Prostate gland (tissue), 2 donors: ENCODE results near the gene CD2AP. TPM values are rescaled to one million over a fixed set of nuclear protein-coding genes. Genes with fewer than 3 reads are reported as not detected.
A peak's percentile ranks its signal among the peaks of the same experiment; 100 is the strongest.

Source experiments
- DNase-seq: peaks from one replicate; pipeline ENCODE4 v3.0.0-alpha.2; 2019; ENCODE audit warnings: low spot score
- H3K27ac ChIP-seq, 2 donors: fragments of 200-600 bp; sonication (generic); 2 replicates each; pipeline ENCODE4 v1.5.1; 2017 to 2019
- H3K27me3 ChIP-seq: fragments of 200-600 bp; sonication (generic); replicated peaks from 2 replicates; pipeline ENCODE4 v1.5.1; 2019; ENCODE audit not compliant: insufficient read depth
- H3K36me3 ChIP-seq, 2 donors: fragments of 200-600 bp; sonication (generic); 1 replicate in 1 of 2; 2 replicates in 1 of 2; pipeline versions ENCODE4 v1.5.1 to v1.8.1; 2017 to 2019
- H3K4me1 ChIP-seq: fragments of 200-600 bp; sonication (generic); replicated peaks from 2 replicates; pipeline ENCODE4 v1.5.1; 2019
- H3K4me3 ChIP-seq, 2 donors: fragments of 200-600 bp; sonication (generic); 2 replicates each; pipeline ENCODE4 v1.5.1; 2017 to 2019
- H3K9me3 ChIP-seq: fragments of 200-600 bp; sonication (generic); 2 replicates; pipeline ENCODE4 v1.5.1; 2017
- CTCF ChIP-seq, 4 experiments: fragments of 200-600 bp in 2 of 4; fragments of 450-650 bp in 2 of 4; sonication (generic) in 2 of 4; IDR thresholded peaks; 1 replicate in 3 of 4; 2 replicates in 1 of 4; pipeline ENCODE4 v1.5.1; 2016 to 2019; ENCODE audit warnings: antibody characterized with exemption in 4 of 4, mild to moderate bottlenecking in 2 of 4, moderate library complexity in 2 of 4
- POLR2A ChIP-seq: fragments of 450-650 bp; IDR thresholded peaks from one replicate; pipeline ENCODE4 v1.6.1; 2016; ENCODE audit warnings: antibody characterized with exemption, mild to moderate bottlenecking
- POLR2AphosphoS5 ChIP-seq: sonication (generic); formaldehyde crosslinking; IDR thresholded peaks from one replicate; pipeline ENCODE4 v1.6.1; 2017; ENCODE audit warnings: antibody characterized with exemption
- WGBS: methylation state at CpG from one replicate; pipeline ENCODE4 v1.1.5; 2018; 5-methylcytosine and 5-hydroxymethylcytosine counted together
- intact Hi-C: fragments of 100-400 bp; cut with DNase I; formaldehyde crosslinking; loops from one replicate; pipeline ENCODE4 v1.14.2; 2022
- total RNA-seq, 2 donors: library from RNA; depleted of rRNA; stranded (reverse); fragments of >200 nt; gene quantifications; one replicate each; pipeline ENCODE4 v1.1.0, GENCODE V29; 2016

The CD2AP gene
- total RNA-seq, 2 donors from 2014 or later: 30.3 to 33.6 TPM

DNA sequence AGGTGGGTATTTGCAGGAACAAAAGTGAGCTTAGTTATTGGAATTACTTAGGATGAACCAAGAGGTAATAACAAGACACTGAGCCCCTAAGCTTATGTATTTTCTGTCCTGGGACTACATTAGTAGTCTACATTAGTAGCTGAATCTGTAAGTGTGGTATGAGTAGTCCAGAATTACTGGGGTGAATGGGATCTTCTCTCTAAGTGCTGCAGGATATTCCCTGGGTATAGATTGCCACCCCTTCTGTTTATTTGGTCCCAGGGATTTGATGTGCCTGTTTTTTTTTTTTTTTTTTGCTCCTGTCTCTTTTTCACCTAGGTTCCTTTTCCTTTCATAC, 5.9 kb downstream of the CD2AP start:
- intact Hi-C loops: no loop called here
- Histone ChIP-seq H3K36me3 (no peaks in the 10 kb centered on the region), H3K27me3 (no peaks in the 10 kb centered on the region), H3K4me1 (no peaks in the 10 kb centered on the region), H3K4me3 (no peak overlapping the region), H3K27ac (peak overlapping the region in 1 of 2 donors; percentile 33), H3K9me3 (no peaks in the 10 kb centered on the region)
- no peak for DNase-seq
- TF ChIP-seq POLR2AphosphoS5 (no peak), POLR2A (no peak)

- Histone ChIP-seq H3K4me1 (no peaks in the 10 kb centered on the region), H3K27ac (peak overlapping the region in 1 of 2 donors; percentile 33)
Observed at GRCh38 chr6:47483853-47484546, 6.4 kb downstream of the CD2AP start.

DNA sequence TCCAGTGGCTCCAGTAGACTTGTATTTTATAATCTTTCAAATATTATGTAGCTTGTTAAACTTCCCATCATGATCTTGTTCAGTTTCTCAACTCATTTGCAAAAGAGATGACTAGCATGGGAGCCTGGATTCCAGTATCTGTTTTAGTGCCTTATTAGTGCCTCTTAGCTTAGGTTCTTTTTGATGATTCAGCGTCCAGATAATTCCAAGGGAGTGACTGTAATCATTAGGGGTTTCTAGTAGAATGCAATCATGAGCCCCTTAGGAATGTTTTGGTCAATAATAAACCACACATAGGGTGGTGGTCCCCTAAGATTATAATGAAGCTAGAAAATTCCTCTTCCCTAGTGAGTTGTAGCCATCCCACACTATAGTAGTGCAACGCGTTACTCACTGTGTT, 7.0 kb downstream of the CD2AP start:
- WGBS: 78% methylated on average over 3 of the region's 3 CpGs
- Histone ChIP-seq H3K4me1 (no peaks in the 10 kb centered on the region), H3K27ac (peak overlapping the region in 1 of 2 donors; percentile 33)

More at GRCh38 chr6:47483853-47484546, 6.4 kb downstream of the CD2AP start:
- 10% methylated on average over 1 of the region's 1 CpG for WGBS
- Histone ChIP-seq H3K27me3 (no peaks in the 10 kb centered on the region), H3K9me3 (no peaks in the 10 kb centered on the region), H3K36me3 (no peaks in the 10 kb centered on the region), H3K4me3 (peak overlapping the region in 1 of 2 donors; percentile 0)
- no peak for DNase-seq
- intact Hi-C loops: no loop called here
- no peak for TF ChIP-seq POLR2A
- no peak for TF ChIP-seq CTCF (IDR thresholded peaks at IDR 0.05)
- TF ChIP-seq POLR2AphosphoS5: peak; percentile 66

DNA sequence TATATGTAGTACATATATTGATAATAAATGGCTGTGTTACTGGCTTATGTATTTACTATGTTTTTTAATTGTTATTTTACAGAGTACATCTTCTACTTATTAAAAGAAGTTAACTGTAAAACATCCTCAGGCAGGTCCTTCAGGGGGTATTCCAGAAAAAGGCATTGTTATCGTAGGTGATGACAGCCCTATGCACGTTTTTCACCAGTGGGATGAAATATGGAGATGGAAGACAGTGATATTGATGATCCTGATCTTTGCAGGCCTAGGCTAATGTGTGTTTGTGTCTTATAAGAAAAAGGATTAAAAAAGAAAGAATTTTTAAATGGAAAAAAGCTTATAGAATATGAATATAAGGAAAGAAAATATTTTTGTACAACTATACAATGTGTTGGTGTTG, 7.5 kb downstream of the CD2AP start:
- no peak overlapping the region for H3K4me3 ChIP-seq
- H3K27me3 ChIP-seq: no peaks in the 10 kb centered on the region
- intact Hi-C loops: no loop called here
- no peak for DNase-seq
- no peaks in the 10 kb centered on the region for H3K9me3 ChIP-seq
- H3K27ac ChIP-seq: no peak overlapping the region
- H3K36me3 ChIP-seq: no peaks in the 10 kb centered on the region
- WGBS: 53% methylated on average over 2 of the region's 2 CpGs
- TF ChIP-seq POLR2A: no peak
- TF ChIP-seq CTCF (IDR thresholded peaks at IDR 0.05): no peak
- TF ChIP-seq POLR2AphosphoS5: no peak
- H3K4me1 ChIP-seq: no peaks in the 10 kb centered on the region

More for the DNA sequence above, 7.0 kb downstream of the CD2AP start:
- Histone ChIP-seq H3K9me3 (no peaks in the 10 kb centered on the region), H3K4me3 (peak overlapping the region in 1 of 2 donors; percentile 0), H3K27me3 (no peaks in the 10 kb centered on the region), H3K36me3 (no peaks in the 10 kb centered on the region)
- intact Hi-C loops: no loop called here
- TF ChIP-seq POLR2AphosphoS5 (no peak), POLR2A (no peak), CTCF (IDR thresholded peaks at IDR 0.05) (no peak)
- no peak for DNase-seq

DNA sequence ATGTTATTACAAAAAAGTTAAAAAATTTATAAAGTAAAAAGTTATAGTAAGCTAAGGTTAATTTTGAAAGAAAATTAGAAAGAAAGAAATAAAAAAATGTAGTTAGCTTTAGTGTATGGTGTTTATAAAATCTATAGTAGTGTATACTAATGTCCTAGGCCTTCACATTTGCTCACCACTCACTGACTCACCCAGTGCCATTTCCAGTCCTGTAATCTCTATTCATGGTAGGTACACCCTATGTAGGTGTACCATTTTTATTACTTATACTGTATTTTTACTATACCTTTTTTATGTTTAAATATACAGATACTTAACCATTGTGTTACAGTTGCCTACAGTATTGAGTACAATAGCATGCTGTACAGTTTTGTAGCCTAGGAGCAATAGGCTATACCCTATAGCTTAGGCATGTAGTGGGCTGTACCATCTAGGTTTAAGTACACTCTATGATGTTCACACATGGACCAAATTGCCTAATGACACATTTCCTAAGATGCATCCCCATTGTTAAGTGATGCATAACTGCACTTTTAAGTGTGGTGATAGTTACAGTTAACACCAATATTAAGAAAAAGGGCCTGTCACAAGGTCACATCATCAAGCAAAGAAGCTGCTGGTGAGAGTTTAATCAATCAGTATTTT, 8.0 kb downstream of the CD2AP start:
- no peaks in the 10 kb centered on the region for H3K27me3 ChIP-seq
- no peaks in the 10 kb centered on the region for H3K36me3 ChIP-seq
- H3K9me3 ChIP-seq: no peaks in the 10 kb centered on the region
- H3K27ac ChIP-seq: no peak overlapping the region
- H3K4me1 ChIP-seq: no peaks in the 10 kb centered on the region
- H3K4me3 ChIP-seq: no peak overlapping the region
- no peak for DNase-seq
- intact Hi-C loops: no loop called here
- TF ChIP-seq POLR2AphosphoS5 (no peak), CTCF (IDR thresholded peaks at IDR 0.05) (no peak), POLR2A (no peak)
